Measurements from ENCODE around the gene SIRT3.
"Not testable (repeated sequence)": the region's sequence is repeated elsewhere in the genome, so short reads cannot be mapped to it uniquely, and the experiment has no call there.

The SIRT3 gene

GRCh38 chr11:271319-271715 is 35.2 kb upstream of the SIRT3 start:
- no peak for DNase-seq (ENCODE audit: low read depth in 1 of 2, low spot score in 1 of 2)

GRCh38 chr11:270451-271318 is 34.5 kb upstream of the SIRT3 start:
- DNase-seq (ENCODE audit: low read depth in 1 of 2, low spot score in 1 of 2) = no peak

GRCh38 chr11:269146-269890 is 33.2 kb upstream of the SIRT3 start:
- DNase-seq (ENCODE audit: low read depth in 1 of 2, low spot score in 1 of 2) = no peak

GRCh38 chr11:268716-269145 is 32.6 kb upstream of the SIRT3 start:
- DNase-seq (ENCODE audit: low read depth in 1 of 2, low spot score in 1 of 2) = not testable (repeated sequence)

- DNase-seq (ENCODE audit: low read depth in 1 of 2, low spot score in 1 of 2) = no peak
Measured at GRCh38 chr11:267491-267994, 31.4 kb upstream of the SIRT3 start.

- DNase-seq (ENCODE audit: low read depth in 1 of 2, low spot score in 1 of 2) = no peak
Measured at GRCh38 chr11:266676-267439, 30.7 kb upstream of the SIRT3 start.

- no peak for DNase-seq (ENCODE audit: low read depth in 1 of 2, low spot score in 1 of 2)
Measured at GRCh38 chr11:261624-262023, 25.5 kb upstream of the SIRT3 start.

GRCh38 chr11:259413-259812 is 23.3 kb upstream of the SIRT3 start:
- DNase-seq (ENCODE audit: low read depth in 1 of 2, low spot score in 1 of 2) = no peak

- DNase-seq (ENCODE audit: low read depth in 1 of 2, low spot score in 1 of 2) = no peak
Measured at GRCh38 chr11:257766-258493, 21.8 kb upstream of the SIRT3 start.

GRCh38 chr11:256952-257737 is 21.0 kb upstream of the SIRT3 start:
- DNase-seq (ENCODE audit: low read depth in 1 of 2, low spot score in 1 of 2) = no peak

GRCh38 chr11:255816-256215 is 19.7 kb upstream of the SIRT3 start:
- no peak for DNase-seq (ENCODE audit: low read depth in 1 of 2, low spot score in 1 of 2)

- DNase-seq (ENCODE audit: low read depth in 1 of 2, low spot score in 1 of 2) = no peak
Measured at GRCh38 chr11:255176-255575, 19.0 kb upstream of the SIRT3 start.

GRCh38 chr11:253886-254270 is 17.7 kb upstream of the SIRT3 start:
- no peak for DNase-seq (ENCODE audit: low read depth in 1 of 2, low spot score in 1 of 2)

- DNase-seq (ENCODE audit: low read depth in 1 of 2, low spot score in 1 of 2) = no peak
Measured at GRCh38 chr11:253160-253885, 17.2 kb upstream of the SIRT3 start.

GRCh38 chr11:252666-253065 is 16.5 kb upstream of the SIRT3 start:
- DNase-seq (ENCODE audit: low read depth in 1 of 2, low spot score in 1 of 2) = no peak

- DNase-seq (ENCODE audit: low read depth in 1 of 2, low spot score in 1 of 2) = no peak
Measured at GRCh38 chr11:251550-251949, 15.4 kb upstream of the SIRT3 start.

GRCh38 chr11:250740-251299 is 14.7 kb upstream of the SIRT3 start:
- peak; percentile 62 to 73 for DNase-seq (ENCODE audit: low read depth in 1 of 2, low spot score in 1 of 2)

- no peak for DNase-seq (ENCODE audit: low read depth in 1 of 2, low spot score in 1 of 2)
Measured at GRCh38 chr11:250274-250673, 14.1 kb upstream of the SIRT3 start.

- no peak for DNase-seq (ENCODE audit: low read depth in 1 of 2, low spot score in 1 of 2)
Measured at GRCh38 chr11:249062-249461, 12.9 kb upstream of the SIRT3 start.
